ENCODE measurements around the gene AXL. TPM values are rescaled to one million over a fixed set of nuclear protein-coding genes. Genes with fewer than 3 reads are reported as not detected.
A peak's percentile ranks its signal among the peaks of the same experiment; 100 is the strongest.

Gene AXL
- total and polyA plus RNA-seq, 2 of the 8 experiments (the other 6 are each of a cell fraction or from before 2014, with no cell fraction given), result 35.3 to 51.0 TPM

DNA sequence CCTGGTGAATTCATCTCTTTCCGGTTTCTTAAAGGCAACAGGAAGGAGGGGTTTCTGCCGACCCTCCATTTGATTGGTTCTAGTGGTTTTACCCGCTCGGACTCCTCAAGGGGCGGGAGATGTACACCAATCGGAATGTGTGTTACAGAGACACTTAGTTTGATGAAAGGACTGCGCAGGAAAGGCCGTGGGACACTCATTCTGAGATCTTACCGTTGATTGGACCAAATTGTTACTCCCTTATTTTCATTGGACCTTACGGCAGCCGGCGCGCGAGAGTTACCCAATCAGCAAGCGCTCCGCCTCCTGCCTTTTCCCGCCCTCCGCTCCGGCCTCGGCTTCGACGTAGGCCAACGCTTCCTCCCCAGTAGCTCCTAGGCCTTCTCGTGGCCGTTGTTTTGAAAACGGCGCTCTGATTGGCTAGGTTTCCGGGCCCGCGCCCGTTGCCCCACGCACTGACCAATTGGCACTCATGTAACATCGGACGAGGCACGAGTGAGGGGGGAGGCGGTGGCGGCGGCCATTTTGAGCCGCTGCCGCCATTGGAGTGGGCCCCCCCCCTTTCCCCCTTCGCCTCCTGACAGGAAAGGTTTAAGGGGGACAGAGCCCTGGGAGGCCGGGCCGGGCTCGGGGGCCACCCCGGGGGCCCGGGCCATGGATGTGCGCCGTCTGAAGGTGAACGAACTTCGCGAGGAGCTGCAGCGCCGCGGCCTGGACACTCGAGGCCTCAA is 45.0 kb downstream of the AXL start, which contains the start of gene HNRNPUL1 (continued):
- TF ChIP-seq CREB1 (IDR thresholded peaks at IDR 0.05) (peak; percentile 86), GABPA (IDR thresholded peaks at IDR 0.05; ENCODE audit: borderline replicate concordance, insufficient read depth, low read length) (0 out of 2 replicates have a peak, but pooled peaks have one; percentile 46), SP2 (IDR thresholded peaks at IDR 0.05; ENCODE audit: low read length) (peak; percentile 75), POLR2AphosphoS5 (IDR thresholded peaks at IDR 0.05; ENCODE audit: low read depth, low read length) (0 out of 2 replicates have a peak, but pooled peaks have one; percentile 67), POLR2A (IDR thresholded peaks at IDR 0.05; ENCODE audit: control extremely low read depth in 1 of 2, low read depth in 2 of 2, low read length in 2 of 2) (peak in 1 of 2 experiments; percentile 68; a peak in 2 of 3 replicates), EGR1 (IDR thresholded peaks at IDR 0.05; ENCODE audit: borderline replicate concordance, low read depth, low read length) (no peak), BACH1 (IDR thresholded peaks at IDR 0.05; ENCODE audit: low read length) (no peak), KDM1A (IDR thresholded peaks at IDR 0.05; ENCODE audit: borderline replicate concordance, low read length) (no peak), ASH2L (IDR thresholded peaks at IDR 0.05; ENCODE audit: low read length) (peak; percentile 69), SIN3A (conservative IDR thresholded peaks at IDR 0.05 in 1 of 2, IDR thresholded peaks at IDR 0.05 in 1 of 2; ENCODE audit: low read depth in 1 of 2, low read length in 2 of 2) (peak in 1 of 2 experiments; percentile 64; a peak in 1 of 4 replicates), TBP (IDR thresholded peaks at IDR 0.05; ENCODE audit: low read depth, low read length) (peak; percentile 63)

Measured in H1 (cell line).